Measurements from ENCODE around the gene NOX5.

Gene NOX5

GRCh38 chr15:69018951-69019350 lies 4.5 kb downstream of the NOX5 start:
- no peak for DNase-seq (ENCODE audit: low read depth in 2 of 2)

DNA sequence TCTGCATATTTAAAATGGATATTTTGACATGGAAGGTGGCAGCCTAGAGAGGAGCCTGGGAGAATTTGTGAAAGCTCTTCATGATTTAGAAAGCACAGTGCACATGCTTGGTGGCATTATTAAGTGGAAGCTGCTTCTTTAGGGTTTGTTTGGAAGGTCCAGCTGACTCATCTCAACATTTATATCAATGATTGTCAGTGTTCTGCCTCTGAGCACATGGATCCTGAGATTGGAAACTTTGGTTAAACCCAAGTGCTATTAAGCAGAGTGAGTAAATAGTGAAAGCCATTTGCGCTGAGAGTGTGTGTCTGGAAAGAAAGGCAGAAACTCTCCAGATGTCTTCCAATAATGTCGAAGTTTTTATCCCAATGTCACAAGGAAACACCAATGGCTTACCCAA lies 7.4 kb downstream of the NOX5 start:
- no peak for DNase-seq (ENCODE audit: low read depth in 2 of 2)

DNA sequence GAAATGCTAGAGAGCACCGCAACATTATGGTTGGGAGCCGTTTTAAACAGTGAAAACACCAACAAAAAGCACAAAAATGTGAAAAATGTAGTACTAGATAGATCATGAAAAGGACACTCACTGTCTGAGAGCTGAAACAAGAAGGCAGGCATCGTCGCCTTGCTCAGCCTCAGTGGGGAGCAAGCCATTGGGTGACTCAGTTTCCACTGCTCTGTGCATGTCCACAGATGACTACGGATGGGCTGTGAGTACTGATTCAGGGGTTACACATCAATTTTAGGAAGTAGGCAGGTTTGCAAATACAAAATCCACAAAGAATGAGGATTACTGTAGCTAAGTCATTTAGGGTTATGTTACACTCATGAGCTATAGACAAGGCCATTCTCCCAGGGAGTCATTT lies 10.8 kb downstream of the NOX5 start:
- no peak for DNase-seq (ENCODE audit: low read depth in 2 of 2)

DNA sequence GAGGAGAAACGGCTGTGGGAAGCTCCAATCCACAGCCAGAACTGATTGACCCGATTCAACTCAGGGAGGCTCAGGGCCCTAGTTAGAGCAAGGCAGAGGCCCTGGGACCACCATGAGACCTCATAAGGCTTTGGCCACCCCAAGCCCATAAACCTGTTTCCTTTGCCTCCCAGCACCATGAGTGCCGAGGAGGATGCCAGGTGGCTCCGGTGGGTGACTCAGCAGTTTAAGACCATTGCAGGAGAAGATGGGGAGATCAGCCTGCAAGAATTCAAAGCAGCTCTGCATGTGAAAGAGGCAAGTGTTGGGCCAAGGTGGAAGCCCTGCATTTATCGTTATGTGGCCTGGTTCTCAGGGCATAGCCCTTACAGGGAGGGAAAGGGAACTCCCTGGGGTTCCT lies 11.9 kb downstream of the NOX5 start:
- no peak for DNase-seq (ENCODE audit: low read depth in 2 of 2)

GRCh38 chr15:69027976-69028518 lies 13.6 kb downstream of the NOX5 start:
- DNase-seq (ENCODE audit: low read depth in 2 of 2) = no peak

DNA sequence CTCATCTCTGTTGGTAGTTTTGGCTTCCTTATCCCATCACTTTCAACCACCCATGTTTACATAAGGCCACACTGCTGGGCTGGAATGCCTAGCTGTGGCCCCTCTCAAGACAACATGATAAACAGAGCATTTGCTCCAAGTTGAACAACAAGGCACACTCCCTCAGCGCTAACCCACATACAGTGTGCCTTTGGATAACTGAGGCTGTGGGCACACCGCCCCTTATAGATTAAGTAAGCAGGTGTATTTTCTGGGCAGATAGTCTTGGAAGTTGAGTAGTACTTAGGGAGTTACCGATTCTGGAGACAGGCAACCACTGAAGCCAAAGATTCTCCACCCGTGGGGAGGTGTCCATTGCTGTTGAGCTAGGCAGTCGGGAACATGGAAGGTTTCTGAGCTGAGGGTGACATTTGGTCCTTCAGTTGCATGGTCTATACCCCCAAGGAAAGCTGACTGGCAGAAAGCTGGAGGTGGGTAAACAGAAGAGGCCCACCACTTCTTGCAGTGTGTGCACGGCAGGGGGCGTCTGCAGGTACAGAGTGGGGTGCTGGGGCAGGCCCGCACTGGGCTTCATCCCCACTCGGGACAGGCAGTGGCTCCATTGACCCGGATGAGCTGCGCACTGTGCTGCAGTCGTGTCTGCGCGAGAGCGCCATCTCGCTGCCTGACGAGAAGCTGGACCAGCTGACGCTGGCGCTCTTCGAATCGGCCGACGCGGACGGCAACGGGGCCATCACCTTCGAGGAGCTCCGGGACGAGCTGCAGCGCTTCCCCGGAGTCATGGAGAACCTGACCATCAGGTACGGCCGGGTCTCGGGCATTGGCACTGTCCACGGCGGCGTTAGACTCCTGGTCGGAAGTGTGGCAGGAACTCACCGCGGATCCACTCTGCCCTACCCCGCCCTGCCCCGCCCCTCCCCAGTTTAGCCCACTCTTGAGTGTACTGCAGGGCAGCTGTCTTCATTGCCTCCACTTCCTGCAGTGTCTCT lies 16.8 kb downstream of the NOX5 start:
- peak; percentile 19 to 22 for DNase-seq (ENCODE audit: low read depth in 2 of 2)

GRCh38 chr15:69032031-69032430 lies 17.5 kb downstream of the NOX5 start:
- DNase-seq (ENCODE audit: low read depth in 2 of 2) = no peak

- DNase-seq (ENCODE audit: low read depth in 2 of 2) = no peak
These were observed 18.3 kb downstream of the NOX5 start for GRCh38 chr15:69032703-69033373.

GRCh38 chr15:69034352-69034751 lies 19.9 kb downstream of the NOX5 start:
- no peak for DNase-seq (ENCODE audit: low read depth in 2 of 2)

- DNase-seq (ENCODE audit: low read depth in 2 of 2) = no peak
These were observed 20.9 kb downstream of the NOX5 start for GRCh38 chr15:69035205-69035917.

GRCh38 chr15:69035918-69036258 lies 21.4 kb downstream of the NOX5 start:
- DNase-seq (ENCODE audit: low read depth in 2 of 2) = no peak

DNA sequence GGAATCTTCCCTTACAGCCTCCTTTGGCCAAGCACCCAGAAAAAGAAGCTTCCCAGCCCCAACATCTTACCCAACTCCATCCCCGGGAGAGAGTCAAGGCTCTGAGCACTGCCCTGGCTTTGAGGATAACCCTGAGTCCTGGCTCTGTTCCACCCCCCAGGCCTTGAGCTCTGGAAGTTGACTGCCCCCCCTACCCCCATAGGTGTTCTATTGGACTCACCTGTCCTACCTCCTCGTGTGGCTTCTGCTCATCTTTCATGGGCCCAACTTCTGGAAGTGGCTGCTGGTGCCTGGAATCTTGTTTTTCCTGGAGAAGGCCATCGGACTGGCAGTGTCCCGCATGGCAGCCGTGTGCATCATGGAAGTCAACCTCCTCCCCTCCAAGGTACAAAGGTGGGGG lies 22.3 kb downstream of the NOX5 start:
- no peak for DNase-seq (ENCODE audit: low read depth in 2 of 2)

GRCh38 chr15:69037482-69037881 lies 23.0 kb downstream of the NOX5 start:
- DNase-seq (ENCODE audit: low read depth in 2 of 2) = no peak

- no peak for DNase-seq (ENCODE audit: low read depth in 2 of 2)
These were observed 23.5 kb downstream of the NOX5 start for GRCh38 chr15:69037977-69038376.

DNA sequence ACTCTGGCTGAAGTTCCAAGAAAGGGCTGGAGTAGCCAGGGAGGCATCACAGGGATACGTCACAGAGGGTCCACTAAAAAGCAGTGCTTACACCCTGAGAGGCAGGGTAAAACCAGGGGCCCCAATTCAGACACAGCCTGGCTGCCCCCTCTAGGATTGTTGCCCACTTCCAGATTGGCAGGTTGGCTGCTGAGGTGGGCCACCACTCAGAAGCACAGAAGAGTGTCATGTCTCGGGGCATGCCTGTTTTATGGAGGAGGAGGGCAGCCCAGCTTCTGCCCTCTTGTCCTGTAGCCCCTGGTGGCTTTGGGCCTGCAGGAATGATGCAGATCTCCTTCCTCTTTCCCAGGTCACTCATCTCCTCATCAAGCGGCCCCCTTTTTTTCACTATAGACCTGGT lies 24.0 kb downstream of the NOX5 start:
- DNase-seq (ENCODE audit: low read depth in 2 of 2) = no peak

DNA sequence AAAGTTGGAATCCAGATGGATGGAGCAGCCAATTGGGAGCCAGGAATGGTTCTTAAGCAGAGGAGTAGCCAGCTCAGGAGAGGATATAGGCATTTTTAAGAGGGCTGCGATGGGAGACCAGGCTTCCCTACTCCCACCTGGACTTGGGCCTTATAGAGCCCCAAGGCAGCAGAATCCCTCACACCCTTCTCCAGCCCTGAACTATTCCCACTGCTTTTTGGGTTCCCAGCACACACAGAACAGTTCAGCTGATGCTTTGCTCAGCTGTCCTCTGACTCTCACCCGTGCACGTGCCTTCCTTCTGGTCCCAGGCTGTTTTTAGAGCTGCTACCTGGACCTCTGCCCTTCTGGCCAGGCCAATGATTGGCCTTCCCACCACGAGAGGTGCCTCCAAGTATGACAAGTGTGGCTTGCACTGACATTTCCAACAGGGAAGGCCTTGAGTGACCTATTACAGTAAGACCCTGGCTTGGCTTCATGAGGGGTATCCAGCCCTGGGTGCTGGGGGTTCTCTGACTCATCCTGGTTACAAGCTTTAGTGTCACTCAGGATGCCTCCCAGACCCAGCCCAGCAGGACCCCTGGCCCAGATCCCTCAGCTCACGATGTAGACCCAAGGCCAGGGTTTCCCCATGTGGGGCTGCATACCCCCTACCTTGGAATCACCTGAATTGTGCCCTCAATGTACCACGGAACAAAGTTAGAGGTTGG lies 25.2 kb downstream of the NOX5 start:
- DNase-seq (ENCODE audit: low read depth in 2 of 2) = no peak

DNA sequence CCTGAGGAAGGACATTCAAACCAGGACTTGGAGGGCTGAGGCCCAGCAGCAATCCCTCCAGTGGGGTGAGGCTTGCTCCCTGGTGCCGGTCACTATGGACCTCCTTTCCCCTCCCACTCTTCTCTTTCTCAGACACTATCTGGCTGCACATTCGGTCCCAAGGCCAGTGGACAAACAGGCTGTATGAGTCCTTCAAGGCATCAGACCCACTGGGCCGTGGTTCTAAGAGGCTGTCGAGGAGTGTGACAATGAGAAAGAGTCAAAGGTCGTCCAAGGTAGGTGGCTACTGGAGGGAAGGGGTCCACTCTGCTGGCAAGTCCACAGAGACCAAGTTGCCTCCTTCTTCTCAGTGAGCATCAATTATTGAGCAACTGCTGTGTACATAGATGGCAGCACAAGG lies 28.0 kb downstream of the NOX5 start:
- DNase-seq (ENCODE audit: low read depth in 2 of 2) = no peak

- no peak for DNase-seq (ENCODE audit: low read depth in 2 of 2)
These were observed 31.3 kb downstream of the NOX5 start for GRCh38 chr15:69045802-69046201.

DNA sequence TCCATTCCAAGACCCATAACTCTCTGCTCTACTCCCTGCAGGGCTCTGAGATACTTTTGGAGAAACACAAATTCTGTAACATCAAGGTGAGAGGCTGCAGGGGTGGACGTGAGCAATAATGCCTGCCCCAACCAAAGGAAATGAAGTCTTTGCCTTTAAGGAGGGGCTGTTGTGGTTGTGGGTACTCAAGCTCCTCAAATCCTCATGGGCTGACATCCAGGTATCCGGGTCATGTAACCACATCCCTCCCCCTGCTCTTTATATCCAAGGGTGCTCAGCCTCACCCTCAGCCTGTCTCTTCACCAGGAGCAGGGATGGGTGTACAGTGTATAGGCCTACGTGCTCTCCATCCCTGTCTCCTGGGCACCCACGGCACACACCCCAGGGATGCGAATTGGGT lies 32.3 kb downstream of the NOX5 start:
- DNase-seq (ENCODE audit: low read depth in 2 of 2) = no peak

- no peak for DNase-seq (ENCODE audit: low read depth in 2 of 2)
These were observed 35.5 kb downstream of the NOX5 start for GRCh38 chr15:69049976-69050375.

DNA sequence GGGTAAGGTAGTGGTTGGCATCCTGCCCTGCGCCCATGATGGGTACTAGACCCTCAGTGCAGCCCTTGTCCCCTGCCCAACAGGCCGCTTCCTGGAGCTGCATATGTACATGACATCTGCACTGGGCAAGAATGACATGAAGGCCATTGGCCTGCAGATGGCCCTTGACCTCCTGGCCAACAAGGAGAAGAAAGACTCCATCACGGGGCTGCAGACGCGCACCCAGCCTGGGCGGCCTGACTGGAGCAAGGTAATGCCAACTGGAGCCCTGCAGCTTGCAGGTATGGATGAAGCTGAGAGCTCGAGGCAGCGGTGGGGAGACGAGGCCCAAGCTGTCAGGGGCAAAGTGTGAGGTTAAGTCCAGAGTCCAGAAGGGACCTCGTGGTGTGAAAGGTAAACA lies 40.8 kb downstream of the NOX5 start:
- no peak for DNase-seq (ENCODE audit: low read depth in 2 of 2)

DNA sequence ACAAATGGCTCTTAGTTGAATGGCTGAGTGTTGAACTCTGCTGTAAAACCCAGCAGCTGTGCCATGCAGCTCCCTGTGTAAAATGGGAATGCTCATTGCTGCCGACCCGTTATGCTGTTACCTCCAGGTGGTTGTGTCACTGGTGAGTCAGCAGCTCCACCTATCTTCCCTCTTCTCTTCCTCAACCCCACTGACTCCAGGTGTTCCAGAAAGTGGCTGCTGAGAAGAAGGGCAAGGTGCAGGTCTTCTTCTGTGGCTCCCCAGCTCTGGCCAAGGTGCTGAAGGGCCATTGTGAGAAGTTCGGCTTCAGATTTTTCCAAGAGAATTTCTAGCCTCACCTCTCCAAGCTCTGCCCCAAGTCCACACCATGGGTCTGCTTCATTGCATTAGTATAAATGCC lies 41.9 kb downstream of the NOX5 start:
- DNase-seq (ENCODE audit: low read depth in 2 of 2) = no peak
